GM19023 (cell line): Measurements from ENCODE around the gene FGB.

ENCODE experiments used
- ATAC-seq: cut with Tn5 transposase; IDR thresholded peaks from one replicate; pipeline ENCODE4 v1.9.1; 2021; ENCODE audit warnings: mild to moderate bottlenecking, moderate library complexity; ENCODE audit not compliant: unreplicated experiment

Gene FGB

DNA sequence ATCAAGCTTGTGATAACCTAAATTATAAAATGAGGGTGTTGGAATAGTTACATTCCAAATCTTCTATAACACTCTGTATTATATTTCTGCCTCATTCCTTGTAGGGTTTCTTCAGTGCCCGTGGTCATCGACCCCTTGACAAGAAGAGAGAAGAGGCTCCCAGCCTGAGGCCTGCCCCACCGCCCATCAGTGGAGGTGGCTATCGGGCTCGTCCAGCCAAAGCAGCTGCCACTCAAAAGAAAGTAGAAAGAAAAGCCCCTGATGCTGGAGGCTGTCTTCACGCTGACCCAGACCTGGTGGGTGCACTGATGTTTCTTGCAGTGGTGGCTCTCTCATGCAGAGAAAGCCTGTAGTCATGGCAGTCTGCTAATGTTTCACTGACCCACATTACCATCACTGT, 2.9 kb downstream of the FGB start:
- no peak for ATAC-seq

DNA sequence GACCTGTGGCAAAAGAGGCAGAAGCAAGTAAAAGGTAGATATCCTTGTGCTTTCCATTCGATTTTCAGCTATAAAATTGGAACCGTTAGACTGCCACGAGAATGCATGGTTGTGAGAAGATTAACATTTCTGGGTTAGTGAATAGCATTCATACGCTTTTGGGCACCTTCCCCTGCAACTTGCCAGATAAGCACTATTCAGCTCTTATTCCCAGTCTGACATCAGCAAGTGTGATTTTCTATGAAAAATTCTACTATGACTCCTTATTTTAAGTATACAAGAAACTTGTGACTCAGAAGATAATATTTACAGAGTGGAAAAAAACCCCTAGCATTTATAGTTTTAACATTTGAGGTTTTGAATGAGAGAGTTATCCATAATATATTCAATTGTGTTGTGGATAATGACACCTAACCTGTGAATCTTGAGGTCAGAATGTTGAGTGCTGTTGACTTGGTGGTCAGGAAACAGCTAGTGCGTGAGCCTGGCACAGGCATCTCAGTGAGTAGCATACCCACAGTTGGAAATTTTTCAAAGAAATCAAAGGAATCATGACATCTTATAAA, 3.9 kb downstream of the FGB start:
- ATAC-seq = no peak

DNA sequence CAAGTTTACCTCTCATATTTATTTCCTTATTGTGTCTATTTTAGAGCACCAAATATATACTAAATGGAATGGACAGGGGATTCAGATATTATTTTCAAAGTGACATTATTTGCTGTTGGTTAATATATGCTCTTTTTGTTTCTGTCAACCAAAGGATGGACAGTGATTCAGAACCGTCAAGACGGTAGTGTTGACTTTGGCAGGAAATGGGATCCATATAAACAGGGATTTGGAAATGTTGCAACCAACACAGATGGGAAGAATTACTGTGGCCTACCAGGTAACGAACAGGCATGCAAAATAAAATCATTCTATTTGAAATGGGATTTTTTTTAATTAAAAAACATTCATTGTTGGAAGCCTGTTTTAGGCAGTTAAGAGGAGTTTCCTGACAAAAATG, 6.2 kb downstream of the FGB start:
- ATAC-seq = no peak

DNA sequence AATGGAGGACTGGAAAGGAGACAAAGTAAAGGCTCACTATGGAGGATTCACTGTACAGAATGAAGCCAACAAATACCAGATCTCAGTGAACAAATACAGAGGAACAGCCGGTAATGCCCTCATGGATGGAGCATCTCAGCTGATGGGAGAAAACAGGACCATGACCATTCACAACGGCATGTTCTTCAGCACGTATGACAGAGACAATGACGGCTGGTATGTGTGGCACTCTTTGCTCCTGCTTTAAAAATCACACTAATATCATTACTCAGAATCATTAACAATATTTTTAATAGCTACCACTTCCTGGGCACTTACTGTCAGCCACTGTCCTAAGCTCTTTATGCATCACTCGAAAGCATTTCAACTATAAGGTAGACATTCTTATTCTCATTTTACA, 6.8 kb downstream of the FGB start:
- no peak for ATAC-seq

DNA sequence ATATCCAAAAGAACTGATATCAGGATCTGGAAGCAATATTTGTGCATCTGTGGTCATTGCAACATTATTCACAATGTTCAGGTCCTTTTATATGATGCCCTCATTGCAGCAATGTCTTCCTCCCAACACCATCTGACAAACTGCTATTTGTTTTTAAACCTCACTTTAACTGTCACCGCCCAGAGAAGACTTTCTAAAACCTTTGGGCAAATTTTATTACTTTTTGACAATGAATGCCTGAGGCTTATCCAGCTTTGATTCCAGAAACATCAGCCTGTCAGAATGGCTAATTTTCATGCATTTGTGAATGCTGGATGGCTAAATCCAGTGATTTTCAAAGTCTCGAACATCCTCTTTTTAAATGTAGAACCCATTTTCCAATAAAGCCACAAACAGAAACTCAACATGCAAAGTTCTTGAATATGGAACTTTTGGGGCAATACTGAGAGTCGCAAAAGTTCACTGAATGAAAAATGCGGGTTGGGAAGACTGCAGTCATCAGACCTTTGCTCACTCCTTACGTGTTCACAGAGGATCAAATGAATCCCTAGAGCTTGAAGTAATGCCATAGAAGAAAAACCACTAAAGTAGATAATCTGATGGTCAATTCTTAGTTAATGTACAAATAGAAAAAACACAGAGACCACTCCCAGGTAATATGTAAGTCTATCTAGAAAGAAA, 10.5 kb downstream of the FGB start:
- no peak for ATAC-seq

DNA sequence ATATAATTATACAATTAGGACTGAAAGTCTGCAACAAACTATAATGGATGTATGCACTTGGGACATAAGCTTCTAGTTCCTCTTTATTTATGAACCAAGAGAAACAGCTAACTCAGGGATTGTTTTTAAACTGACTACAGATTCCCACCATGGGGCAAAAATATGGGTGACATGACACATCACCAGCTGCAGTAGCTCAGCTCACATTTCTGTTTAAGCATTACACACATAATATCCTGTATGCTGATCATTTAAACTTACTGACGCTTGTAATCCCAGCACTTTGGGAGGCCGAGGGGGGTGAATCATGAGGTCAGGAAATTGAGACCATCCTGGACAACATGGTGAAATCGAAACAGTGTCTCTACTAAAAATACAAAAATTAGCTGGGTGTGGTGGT, 11.5 kb downstream of the FGB start:
- ATAC-seq = no peak

DNA sequence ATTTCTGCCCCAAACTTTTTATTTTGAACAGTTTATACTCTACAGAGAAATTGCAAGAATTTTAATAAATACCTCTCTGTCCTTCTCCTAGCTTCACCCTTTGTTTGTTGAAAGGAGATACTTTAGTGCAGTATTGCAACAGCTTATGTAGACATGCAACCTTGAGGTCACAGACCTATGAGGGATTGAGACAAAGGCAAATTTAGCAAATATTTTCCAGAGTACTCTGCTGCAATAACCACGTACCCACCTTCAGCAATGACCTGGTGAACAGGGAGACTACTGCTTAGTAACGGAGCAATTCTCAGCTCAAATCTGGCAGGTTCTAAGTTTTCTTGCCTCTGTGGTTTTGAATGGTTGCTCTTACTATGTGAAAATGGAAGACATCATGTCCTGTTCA, 14.5 kb downstream of the FGB start:
- no peak for ATAC-seq

DNA sequence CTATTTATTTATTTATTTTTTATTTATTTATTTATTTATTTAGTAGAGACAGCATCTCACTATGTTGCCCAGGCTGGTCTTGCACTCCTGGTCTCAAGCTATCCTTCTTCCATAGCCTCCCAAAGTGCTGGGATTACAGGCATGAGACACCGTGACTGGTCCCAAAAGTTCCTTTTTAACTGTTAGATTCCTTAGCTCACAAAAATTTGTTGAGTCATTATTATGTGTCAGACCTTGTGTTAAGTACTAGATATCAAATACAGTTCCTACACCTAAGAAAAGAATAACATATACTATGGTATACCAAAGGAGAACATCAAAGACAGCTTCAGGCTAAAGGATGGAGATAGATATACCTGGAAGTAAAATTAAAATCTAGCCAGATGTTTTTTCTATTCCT, 16.1 kb downstream of the FGB start:
- no peak for ATAC-seq

DNA sequence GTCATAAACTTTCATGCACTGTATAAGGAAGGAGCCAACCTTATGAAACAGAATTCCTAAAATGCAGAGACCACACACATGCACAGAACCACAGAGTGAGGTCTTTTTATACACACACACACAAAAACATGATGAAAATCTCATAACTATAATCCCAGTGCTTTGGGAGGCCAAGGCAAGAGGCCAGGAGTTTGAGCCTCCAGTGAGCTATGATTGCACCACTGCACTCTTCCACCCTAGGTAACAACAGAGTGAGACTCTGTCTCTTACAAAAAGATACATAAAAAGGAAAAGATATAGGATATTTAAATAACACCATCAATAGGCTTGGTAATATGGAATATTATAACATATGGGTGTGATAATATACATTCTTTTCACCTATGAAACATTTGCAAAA, 17.1 kb downstream of the FGB start:
- ATAC-seq = no peak

DNA sequence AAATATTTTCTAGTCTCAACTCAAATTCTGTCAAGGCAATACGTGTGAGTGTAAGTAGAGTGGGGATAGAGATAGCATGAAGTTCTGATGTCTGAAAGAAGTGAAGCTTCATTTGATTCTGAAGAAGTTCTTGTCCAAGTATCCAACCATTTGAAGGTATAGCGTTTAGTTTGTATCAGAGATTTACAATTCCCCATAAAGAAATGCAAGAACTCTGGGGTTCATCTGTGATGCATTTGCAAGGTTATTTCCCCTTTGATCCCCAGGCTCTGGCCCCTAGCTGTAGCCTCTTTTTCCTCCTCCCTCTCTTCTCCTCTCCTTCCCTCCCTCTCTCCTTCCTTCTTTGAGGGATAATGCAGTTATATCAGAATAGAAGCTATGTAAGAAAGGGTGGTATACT, 19.9 kb downstream of the FGB start:
- ATAC-seq = no peak

DNA sequence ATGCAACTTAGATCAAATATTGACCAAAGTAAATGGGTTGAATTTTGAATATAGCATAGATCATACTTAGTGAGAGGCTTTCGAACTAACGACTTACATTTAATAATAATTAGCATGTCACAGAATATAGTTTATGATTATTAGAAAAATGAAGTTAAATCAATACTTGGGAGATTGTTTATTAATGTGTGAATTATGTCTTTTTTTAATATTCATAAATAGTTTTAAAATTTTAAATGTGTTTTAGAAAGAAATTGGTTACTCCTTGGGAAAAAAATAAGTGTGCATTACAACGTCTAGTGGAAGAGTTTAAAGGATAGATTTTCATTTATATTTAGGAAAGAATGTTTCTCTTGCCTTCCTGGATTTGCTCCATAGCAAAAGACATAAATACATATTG, 20.4 kb downstream of the FGB start:
- ATAC-seq = no peak

DNA sequence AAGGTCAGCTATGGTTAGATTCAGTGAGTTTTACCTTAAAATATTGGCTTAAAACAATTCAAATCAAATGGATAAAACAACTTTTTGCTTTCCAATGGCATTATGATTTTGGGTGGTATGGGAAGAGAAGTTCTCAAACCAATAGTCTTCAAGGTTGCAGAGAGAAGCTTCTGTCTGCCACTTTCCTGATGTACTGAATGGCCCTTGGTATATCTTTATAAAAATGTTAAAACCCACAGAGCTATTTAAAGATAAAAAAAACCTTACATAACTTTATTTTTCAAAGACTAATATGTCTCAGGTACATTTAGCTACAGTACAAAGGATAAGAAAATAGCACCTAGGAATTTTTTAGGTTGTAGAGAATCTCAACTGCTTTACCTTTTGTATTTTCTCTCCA, 20.9 kb downstream of the FGB start:
- ATAC-seq = no peak

DNA sequence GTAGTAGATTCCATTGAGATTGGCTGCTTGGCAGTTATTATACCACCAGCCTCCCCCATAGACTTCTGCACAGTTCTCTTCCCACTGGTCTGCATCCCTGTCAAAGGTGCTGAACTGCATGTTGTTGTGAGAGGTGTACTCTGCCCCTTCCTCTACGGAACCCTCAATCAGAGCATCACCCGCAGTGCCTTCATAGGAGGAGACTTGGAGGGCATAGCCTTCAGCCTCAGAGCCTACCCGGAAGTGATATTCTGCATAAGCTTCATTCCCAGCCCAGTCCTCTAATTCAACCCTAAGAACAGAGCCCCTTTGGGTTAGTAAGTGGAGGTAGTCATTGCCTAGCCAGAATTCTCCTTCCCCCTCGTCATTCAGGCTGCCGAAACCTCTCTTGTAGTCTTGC, 21.4 kb downstream of the FGB start:
- no peak for ATAC-seq

DNA sequence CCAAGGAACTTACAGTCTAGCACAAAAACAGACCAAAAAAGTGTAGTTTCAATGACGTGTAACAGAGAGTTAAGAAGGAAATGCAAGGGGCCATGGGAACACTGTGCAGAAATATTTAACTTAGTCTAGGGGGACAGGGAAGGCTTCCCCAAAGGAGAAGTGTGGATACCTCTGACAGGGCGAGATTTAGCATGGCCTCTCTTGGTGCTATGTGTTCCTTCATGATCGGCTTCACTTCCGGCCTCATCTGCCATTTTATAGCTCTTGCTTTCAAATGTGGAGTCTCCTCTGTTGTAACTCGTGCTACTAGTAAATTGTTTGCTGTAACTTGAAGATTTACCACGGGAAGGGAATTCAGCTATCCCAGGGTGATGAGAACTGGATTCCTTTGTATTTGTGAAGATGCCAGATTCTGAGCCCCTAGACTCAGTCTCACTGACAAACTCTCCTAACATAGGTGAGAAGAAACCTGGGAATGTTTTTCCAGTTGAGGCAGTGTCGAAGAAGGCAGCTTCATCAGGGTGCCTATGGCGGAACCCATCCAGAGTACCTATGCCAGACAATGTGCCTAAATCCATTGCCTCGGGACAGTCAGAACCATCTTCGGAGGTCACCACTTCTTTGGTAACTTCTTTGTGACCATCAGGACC, 22.7 kb downstream of the FGB start:
- no peak for ATAC-seq

DNA sequence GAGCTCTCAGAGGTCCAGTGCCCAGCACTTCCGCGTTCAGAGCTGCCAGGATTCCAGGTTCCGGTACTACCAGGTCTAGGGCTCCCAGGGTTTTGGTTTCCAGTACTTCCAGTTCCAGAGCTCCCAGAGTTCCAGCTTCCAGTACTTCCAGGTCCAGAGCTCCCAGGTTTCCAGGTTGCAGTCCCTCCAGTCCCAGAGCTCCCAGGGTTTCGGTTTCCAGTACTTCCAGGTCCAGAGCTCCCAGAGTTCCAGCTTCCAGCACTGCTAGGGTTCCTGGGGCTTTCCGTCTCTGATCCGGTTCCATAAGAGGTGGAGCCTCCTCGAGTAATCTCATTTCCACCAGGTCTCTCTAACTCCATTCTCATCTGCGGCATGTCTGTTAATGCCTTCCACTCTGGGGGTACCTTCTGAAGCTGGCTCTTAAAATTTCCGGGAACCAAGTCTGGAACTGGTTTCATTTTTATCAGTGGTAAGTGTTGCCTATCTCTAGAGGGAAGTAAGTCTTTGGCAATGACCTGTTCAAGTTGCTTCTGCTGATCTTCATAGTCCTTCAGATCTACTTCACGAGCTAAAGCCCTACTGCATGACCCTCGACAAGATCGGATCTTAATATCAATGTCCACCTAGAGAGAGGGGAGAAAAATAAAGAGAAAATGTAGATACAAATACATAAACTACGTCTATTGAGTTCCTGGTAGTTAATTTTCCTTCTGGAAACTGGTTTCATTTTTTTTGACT, 23.7 kb downstream of the FGB start:
- ATAC-seq = no peak

DNA sequence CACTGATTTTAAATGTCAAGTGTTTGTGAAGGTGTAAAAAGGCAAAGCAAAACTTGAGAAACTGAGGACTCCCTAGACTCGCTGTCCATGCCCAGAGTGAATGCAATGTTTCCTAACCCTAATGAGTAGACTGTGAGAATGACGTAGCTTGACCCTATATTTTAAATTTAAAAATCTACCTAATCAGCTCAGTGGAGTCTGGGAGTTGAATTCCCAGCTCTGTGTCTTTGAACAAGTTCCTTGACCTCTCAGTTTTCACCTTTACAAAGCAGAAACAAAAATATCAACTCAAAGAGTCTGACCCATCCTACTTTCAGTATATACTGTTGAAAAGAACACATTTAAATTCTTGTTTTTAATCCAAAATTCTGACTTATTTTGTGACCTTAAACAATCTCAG, 25.4 kb downstream of the FGB start:
- no peak for ATAC-seq

DNA sequence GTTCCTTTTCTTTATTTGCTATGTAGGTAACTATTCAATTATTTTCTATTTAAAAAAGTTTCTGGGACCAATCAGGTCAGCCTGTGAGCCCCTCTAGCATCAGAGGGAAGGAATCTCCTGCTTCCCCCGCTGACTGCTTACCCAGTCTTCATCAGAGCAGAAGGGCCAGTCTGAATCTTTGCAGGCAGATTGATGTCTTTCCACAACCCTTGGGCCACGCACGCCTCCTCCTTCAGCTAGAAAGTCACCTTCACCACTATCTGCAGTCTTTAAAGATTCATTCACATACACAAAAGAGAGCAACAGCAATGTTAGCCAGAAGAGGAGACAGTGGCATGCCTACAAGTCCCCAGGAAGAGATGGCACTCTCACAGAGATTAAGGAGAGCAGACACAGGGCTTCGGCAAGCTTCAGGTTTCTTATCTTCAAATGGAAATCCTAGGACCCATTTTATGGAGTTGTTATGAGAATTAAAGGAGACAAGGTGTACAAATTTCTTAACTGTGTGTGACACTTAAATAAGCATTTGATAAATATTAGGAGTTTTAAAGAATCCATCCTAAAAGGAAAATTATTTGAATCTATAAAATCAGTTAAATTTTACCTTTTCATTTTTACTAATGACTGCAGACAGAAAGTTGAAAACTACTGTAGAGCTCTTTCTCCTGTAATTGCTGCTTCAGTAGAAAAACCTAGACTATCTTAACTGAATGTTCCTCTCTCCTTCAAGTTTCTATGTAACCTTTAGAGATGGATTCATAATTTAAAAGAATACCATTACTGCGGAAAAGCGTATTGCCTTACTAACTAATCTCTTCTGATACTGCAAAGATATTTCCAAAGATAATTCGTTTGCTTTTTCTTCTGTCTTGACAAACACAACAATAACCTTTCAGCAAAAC, 26.7 kb downstream of the FGB start:
- ATAC-seq = no peak

DNA sequence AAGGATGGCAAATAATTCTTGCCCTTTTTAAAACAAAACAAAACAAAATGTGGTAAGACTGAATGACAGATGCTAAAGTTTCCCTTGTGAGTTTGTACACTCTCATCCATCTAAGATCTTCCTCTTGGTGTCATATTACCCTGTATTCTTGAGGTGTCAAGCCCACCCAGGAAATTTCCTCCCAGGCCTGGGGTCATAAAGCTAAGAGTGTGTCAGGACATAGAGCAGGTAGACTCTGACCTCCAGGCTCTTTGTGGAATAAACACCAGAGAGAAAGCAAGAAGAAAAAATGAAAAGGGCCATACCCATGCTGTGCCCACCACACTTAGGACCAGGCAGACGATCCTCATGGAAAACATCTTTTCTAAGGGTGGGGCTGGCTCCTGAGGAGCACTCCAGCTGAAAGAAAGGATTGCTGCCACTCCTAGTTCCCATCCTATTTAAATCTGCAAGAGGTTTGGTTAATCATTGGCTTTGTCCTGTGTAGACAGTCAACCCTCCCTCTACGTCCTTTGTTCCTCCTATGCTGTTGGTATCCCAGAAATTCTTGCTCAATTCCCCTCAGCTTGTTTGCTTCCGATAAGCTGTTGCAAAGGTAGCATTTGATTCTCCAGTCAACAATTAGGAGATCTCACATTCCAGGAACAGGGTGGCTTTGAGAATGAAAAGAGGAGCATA, 27.7 kb downstream of the FGB start, which contains the start of gene FGA:
Gene FGA (minus strand): TSS at position 414 of the 678 bp plus-strand sequence. CDS start 55 bp downstream, at position 359.
- ATAC-seq = no peak

DNA sequence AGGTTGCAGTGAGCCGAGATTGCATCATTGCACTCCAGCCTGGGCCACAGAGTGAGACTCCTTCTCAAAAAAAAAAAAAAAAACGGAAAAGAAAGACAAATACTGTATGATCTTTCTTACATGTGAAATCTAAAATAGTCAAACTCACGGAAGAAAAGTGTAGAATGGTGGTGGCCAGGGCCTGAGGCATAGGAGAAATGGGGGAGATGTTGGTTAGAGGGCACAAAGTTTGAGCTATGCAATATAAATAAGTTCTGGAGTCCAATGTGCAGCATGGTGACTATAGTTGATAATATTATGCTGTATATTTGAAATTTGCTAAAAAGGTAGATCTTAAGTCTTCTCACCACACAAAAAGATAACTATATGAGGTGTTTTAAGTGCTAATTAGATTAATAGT, 29.1 kb downstream of the FGB start:
- ATAC-seq = no peak

DNA sequence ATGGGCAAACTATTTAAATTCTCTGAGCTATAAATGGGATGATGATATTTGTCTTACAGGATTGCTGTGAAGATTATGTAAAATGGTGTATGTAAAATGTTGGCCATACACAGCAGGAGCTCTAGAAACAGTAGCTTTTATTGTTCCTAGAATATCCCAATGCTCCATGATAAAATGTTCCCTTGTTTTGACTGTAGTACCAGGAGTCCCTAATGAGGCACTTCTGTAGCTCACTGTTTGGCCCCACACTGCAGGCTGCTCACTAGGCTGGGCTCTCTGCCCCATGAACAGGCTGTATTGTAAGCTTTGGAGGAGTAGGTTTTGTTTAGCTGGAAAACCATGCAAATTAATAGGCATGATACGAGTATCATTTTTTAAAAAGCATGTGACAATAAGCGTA, 31.1 kb downstream of the FGB start:
- no peak for ATAC-seq
